GM19397 (cell line): ENCODE data around the gene NRXN2.

Experiments used
- ATAC-seq: cut with Tn5 transposase; IDR thresholded peaks from one replicate; pipeline ENCODE4 v1.9.1; 2021; ENCODE audit warnings: mild to moderate bottlenecking, moderate library complexity; ENCODE audit not compliant: unreplicated experiment

Gene NRXN2

DNA sequence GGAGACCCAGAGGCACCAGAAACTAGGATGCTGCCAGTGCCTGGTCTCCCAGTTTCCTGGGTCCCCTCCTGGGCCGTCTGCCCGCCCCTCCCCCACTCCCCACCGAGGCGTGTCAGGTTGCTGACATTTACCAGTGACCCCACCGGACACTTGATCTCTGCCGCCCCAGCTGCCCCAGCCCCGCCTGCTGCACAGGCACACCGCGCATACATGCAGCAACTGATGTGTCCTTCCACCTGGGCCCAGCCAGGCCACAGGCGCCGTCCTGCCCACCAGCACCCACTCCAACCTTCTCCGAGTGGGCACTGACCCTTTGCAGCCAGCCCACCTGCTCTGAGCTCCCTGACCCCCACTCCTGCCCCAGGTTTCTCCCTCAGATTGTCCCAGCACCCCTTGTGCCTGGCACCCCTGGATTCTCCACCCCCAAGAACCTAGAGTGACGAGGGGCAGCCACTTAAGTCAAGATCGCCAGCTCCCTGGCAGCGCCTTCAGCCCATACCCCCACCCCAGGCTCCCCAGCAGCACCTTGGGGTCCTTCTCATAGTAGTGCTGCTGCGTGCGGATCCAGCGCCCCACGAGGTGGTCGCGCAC lies 36.2 kb upstream of the NRXN2 start:
- no peak for ATAC-seq

- ATAC-seq, result no peak
Observed at GRCh38 chr11:64758330-64759079, 35.5 kb upstream of the NRXN2 start.

DNA sequence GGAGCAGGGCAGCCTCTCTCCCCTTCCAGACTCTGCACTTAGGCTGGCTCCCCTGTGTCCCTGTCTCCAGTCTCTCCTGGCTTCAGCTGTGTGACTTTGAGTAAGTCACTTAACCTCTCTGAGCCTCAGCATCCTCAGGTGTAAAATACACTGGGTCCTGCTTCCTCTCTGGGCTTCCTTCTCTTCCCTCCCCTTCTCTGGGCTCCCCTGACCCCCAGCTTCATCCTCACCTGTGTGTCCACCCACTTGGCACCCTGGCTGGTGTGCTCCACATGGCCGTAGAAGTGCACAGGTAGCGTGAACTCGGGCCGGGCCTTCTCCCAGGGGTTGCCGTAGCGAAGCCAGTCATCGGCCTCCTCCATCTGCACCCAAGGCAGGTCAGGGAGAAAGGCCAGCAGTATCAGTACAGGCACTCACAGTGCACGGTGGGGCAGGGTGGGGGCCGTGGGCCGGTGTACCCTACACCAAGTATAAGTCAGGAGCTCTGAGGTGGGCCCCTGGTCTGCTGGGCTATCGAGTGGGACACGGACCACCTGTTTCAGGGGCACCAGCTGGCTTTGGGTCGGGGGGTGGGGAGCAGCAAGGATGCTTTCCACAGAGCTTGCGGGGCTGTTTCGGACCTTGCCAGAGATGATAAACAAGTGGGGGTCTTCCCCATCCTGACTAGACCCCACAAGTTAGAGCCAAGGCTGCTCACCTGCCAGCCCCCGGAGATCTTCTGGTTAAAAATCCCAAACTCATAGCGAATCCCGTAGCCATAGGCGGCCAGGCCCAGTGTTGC lies 34.7 kb upstream of the NRXN2 start:
- no peak for ATAC-seq

DNA sequence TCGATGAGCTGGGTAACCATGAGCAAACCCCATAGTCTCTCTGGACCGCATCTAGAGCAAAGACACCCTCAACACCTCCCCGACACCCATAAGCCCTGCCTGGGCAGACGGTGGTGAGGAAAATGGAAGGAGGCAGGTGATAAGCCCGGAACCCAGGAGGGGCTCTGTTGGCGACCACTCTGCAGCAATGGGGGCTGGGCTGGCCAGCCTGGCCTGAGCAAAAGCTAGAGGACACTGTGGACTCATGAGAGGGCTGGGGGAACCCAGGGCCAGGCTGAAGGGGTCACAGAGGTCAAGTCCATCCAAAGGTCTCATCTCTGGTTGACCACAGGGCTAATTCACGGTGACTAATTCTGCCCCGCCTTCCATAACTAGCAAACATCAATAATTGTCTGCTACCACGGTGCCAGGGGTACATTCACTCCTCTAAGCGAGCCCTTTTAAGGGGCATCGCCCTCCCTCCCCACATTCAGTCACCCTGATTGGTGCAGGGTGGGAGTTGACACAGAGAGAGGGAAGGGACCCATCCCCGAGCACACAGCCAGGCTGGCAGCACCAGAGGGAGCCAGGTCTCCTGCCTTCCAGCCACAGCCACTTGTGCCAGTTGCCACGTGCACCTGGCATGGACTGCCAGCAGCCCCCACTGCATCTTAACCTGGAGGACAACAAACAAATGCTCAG lies 32.8 kb upstream of the NRXN2 start:
- ATAC-seq, result no peak

DNA sequence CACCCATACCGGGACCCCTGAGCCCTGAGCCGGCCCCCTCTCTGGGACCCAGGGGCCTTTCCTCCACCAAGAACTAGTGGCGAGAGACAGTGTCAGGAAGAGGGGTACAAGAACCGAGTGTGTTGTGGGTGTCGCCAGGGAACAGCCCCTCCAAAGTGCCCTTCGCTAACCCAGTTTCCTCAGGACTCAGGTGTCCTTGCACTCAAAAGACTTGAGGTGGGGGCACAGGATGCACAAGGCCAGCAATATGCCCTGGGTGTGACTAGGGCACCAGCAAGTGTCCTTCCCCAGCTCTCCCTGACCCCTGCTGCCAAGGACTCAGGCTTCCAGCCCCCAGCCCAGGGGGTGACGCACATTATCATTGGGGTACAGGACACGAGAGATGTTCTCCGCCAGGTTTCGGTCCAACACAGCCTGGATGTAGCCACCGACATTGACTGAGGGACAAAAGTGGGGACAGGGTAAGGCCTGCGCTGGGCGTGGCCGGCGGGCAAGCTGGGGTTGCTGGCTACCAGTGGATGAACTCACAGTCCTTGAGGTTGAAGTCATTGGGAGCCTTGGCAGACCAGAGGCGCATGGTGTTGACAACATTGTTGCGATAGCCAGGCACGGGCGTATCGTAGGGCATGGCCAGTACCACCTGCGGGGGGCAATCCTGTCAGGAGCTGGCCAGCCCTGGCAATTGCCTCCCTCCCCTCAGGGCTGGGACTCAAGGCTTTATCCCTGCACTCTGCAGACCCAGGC lies 32.1 kb upstream of the NRXN2 start:
- ATAC-seq, result no peak

- no peak for ATAC-seq
Observed at GRCh38 chr11:64754124-64754918, 31.3 kb upstream of the NRXN2 start.

- ATAC-seq, result no peak
Observed at GRCh38 chr11:64753380-64754123, 30.6 kb upstream of the NRXN2 start.

GRCh38 chr11:64753019-64753379 lies 30.0 kb upstream of the NRXN2 start:
- no peak for ATAC-seq

GRCh38 chr11:64752175-64752970 lies 29.4 kb upstream of the NRXN2 start:
- no peak for ATAC-seq

GRCh38 chr11:64751580-64751979 lies 28.6 kb upstream of the NRXN2 start:
- no peak for ATAC-seq

- no peak for ATAC-seq
Observed at GRCh38 chr11:64751136-64751535, 28.1 kb upstream of the NRXN2 start.

GRCh38 chr11:64750361-64751054 lies 27.5 kb upstream of the NRXN2 start:
- no peak for ATAC-seq

GRCh38 chr11:64747961-64748665 lies 25.1 kb upstream of the NRXN2 start:
- ATAC-seq, result no peak

GRCh38 chr11:64746486-64746885 lies 23.5 kb upstream of the NRXN2 start:
- no peak for ATAC-seq

- ATAC-seq, result no peak
Observed at GRCh38 chr11:64745521-64746328, 22.7 kb upstream of the NRXN2 start.

DNA sequence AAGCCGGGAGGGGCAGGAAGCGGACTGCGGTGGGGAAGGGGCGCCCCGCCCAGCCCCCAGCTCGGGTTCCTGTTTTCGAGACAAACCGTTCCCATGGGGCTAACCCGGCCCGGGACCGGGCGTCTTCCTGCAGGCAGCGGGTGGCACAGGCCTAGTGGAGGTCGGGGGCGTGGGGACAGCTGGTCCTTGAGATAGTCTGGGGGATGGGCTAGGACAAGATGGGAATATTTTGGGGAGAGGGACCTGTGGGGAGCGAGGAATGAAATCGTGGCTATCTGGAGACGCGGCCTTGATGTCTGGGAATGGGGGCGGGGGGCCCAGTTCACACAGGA lies 22.2 kb upstream of the NRXN2 start:
- no peak for ATAC-seq
